OCI-LY1 (cell line): Measurements from ENCODE around the gene PROP1.

Source experiments
- CTCF ChIP-seq: fragments of 200-600 bp; sonication (generic), shearing (Covaris generic); IDR thresholded peaks from 2 replicates; pipeline ENCODE4 v1.5.1; 2017; ENCODE audit warnings: mild to moderate bottlenecking, antibody characterized with exemption, low read length, moderate library complexity, mixed read lengths
- EZH2 ChIP-seq: fragments of 200-600 bp; sonication (generic), shearing (Covaris generic); IDR thresholded peaks from 2 replicates; pipeline ENCODE4 v1.8.0; 2017; ENCODE audit warnings: borderline replicate concordance, mixed run types, mild to moderate bottlenecking, antibody characterized with exemption, low read length, moderate library complexity, mixed read lengths

- TF ChIP-seq CTCF, result no peak
- no peak for TF ChIP-seq EZH2
Observed at GRCh38 chr5:177987326-177987725, 8.7 kb downstream of the PROP1 start.
